Transverse colon (tissue), 4 donors: ENCODE results near the gene MYO7B. TPM values are rescaled to one million over a fixed set of nuclear protein-coding genes. Genes with fewer than 3 reads are reported as not detected.

Source experiments
- DNase-seq: peaks from one replicate; pipeline ENCODE4 v3.0.0-alpha.2; 2019
- H3K27ac ChIP-seq, 4 donors: fragments of 200-600 bp; sonication (generic); 2 replicates each; pipeline ENCODE4 v1.5.1; 2016 to 2018; ENCODE audit warnings: inconsistent platforms in 4 of 4
- H3K27me3 ChIP-seq: fragments of 200-600 bp; sonication (generic); 2 replicates; pipeline ENCODE4 v1.5.1; 2017; ENCODE audit warnings: inconsistent platforms
- H3K36me3 ChIP-seq, 4 donors: fragments of 200-600 bp; sonication (generic); 2 replicates each; pipeline ENCODE4 v1.5.1; 2017 to 2019; ENCODE audit warnings: inconsistent platforms in 4 of 4
- H3K4me1 ChIP-seq, 4 donors: fragments of 200-600 bp; sonication (generic); 2 replicates each; pipeline ENCODE4 v1.5.1; 2017 to 2020; ENCODE audit warnings: inconsistent platforms in 4 of 4
- H3K4me3 ChIP-seq, 4 donors: fragments of 200-600 bp; sonication (generic); 1 replicate in 1 of 4; 2 replicates in 3 of 4; pipeline versions ENCODE4 v1.5.1 to v1.6.1; 2017 to 2019; ENCODE audit warnings: inconsistent platforms in 4 of 4
- H3K9me3 ChIP-seq, 2 donors: fragments of 200-600 bp; sonication (generic); 2 replicates each; pipeline ENCODE4 v1.5.1; 2017 to 2019; ENCODE audit warnings: inconsistent platforms in 2 of 2
- CTCF ChIP-seq, 5 experiments: fragments of 200-600 bp in 3 of 5; fragments of 450-650 bp in 2 of 5; sonication (generic) in 3 of 5; IDR thresholded peaks; 1 replicate in 2 of 5; 2 replicates in 3 of 5; pipeline ENCODE4 v1.5.1; 2016 to 2017; ENCODE audit warnings: antibody characterized with exemption in 5 of 5, inconsistent platforms in 3 of 5, mild to moderate bottlenecking in 2 of 5, moderate library complexity in 1 of 5
- EP300 ChIP-seq: sonication (generic); formaldehyde crosslinking; IDR thresholded peaks from one replicate; pipeline ENCODE4 v1.6.1; 2017; ENCODE audit warnings: antibody characterized with exemption, low read depth
- POLR2A ChIP-seq: fragments of 450-650 bp; IDR thresholded peaks from one replicate; pipeline ENCODE4 v1.6.1; 2016; ENCODE audit warnings: antibody characterized with exemption, mild to moderate bottlenecking, moderate library complexity
- POLR2AphosphoS5 ChIP-seq, 3 donors: sonication (generic); formaldehyde crosslinking; IDR thresholded peaks; one replicate each; pipeline ENCODE4 v1.6.1; 2016; ENCODE audit warnings: antibody characterized with exemption in 3 of 3
- WGBS, 2 donors: methylation state at CpG; one replicate each; pipeline ENCODE4 v1.1.5; 2018; ENCODE audit warnings: low coverage in 1 of 2; 5-methylcytosine and 5-hydroxymethylcytosine counted together
- in situ Hi-C, 4 donors: fragments of 200-750 bp; cut with MboI; loops; one replicate each; pipeline versions ENCODE4 v1.15.0 to v1.15.1; 2017; ENCODE audit warnings: low sequenced_read_pairs in 3 of 4, low pct_ligation_motif_present in 1 of 4, low pct_unique_long_range_greater_than_20kb in 1 of 4
- intact Hi-C: fragments of 100-400 bp; cut with DNase I; formaldehyde crosslinking; loops from one replicate; pipeline ENCODE4 v1.15.1; 2023; ENCODE audit warnings: low total_unique reads
- total RNA-seq, 4 donors: library from RNA; depleted of rRNA; stranded (reverse); fragments of >200 nt; gene quantifications; one replicate each; pipeline ENCODE4 v1.1.0, GENCODE V29; 2016

The MYO7B gene
- total RNA-seq, 4 donors from 2014 or later = 242 to 637 (median 280) TPM

DNA sequence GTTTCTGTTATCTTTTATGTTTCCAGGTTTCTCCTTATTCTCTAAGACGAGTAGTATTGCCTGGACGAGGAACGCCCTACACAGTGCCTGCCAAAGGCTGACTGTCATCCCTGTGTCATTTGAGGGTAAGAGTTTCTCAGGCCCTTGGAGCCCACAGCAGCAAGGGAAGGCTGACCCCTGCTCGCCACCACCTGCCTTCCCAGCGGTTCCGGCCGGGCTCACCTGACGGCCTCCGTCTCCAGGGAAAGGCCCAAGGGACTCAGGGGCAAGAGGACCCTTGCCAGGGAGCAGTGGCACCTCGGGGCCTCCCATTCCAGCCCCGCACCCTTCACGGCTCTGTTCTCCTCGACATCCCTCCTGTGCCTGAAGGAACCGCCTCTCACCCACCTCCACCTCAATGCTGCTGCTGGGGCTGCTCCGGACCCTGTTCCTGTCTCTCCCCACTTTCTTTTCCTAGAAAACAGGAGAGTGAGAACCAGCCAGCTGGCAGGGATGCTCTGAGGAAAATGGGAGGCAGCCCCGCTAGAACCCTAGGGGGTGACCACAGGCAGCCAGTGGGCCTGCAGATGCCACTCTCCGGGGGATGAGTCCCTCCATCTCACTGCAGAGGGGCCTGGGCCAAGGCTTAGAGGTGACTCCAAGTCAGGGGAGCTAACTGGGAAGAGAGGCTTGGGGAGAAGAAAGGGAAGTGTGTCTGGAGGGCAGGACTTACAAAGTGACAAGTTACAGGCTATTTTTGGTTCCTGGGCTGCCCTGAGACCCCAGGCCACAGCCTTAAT, 138.0 kb downstream of the MYO7B start:
- in situ Hi-C loops = no loop called here
- Histone ChIP-seq H3K27ac (peak overlapping the region; percentile 84 to 95 (median 86)), H3K4me1 (peaks cover 5 to 25% (median 18%) of the 10 kb centered on the region in 4 donors), H3K27me3 (peaks cover 65% of the 10 kb centered on the region), H3K9me3 (no peaks in the 10 kb centered on the region), H3K4me3 (peak overlapping the region; percentile 42 to 77 (median 69)), H3K36me3 (no peaks in the 10 kb centered on the region)
- 67 to 74% methylated on average over 1 to 17 of the region's 17 CpGs for WGBS, 2 donors
- no peak for DNase-seq
- no peak for TF ChIP-seq CTCF (IDR thresholded peaks at IDR 0.05)
- no peak for TF ChIP-seq POLR2AphosphoS5 (IDR thresholded peaks at IDR 0.05)
- no peak for TF ChIP-seq EP300
- TF ChIP-seq POLR2A = no peak
- intact Hi-C loops = loop anchor here (2.0 kb wide), 1 partner anchor 19 kb away; no protein-coding TSS in a partner anchor

DNA sequence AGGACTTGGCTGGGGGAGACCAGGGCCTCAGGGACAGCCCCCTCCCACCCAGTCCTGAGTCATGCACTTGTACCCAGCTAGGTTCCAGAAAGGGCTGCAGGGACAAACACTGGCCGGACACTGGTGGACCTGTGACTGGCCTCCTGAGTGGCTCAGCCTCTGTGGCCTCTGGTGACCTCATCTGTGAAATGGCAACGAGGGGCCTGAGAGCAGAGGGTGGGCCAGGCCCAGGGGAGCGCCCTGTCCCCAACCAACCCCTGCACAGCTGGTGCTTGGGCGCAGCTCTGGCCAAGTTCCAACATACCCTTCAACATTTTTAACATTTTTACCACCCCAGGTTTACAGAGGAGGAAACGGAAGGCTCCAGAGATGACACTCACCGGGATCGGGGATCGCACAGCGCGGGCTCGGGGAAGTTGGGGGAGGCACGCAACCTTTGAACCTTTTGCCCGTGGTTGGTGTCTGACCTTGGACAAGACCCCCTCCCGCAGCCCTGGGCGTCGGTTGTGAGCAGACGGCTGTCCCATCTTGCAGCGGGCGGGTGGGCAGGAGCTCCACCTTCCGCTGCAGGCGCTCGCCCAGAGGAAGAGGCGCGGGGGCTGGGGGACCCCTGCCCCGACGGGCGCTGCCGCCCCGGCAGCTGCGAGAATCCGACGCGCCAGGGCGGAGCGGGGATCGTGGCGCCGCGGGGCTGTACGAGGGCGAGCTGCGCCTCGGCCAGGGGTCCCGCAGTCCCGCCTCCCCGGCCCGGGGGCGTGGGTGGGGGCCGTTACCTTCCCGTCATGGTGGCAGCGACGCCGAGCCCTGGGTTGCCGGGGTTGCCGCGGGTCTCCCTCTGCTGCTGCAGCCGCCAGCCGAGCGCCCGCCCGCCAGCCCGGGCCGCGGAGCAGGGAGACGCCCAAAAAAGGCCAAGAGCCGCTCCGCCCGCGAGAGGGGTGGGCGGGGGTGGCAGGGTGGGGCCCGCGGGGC, 139.0 kb downstream of the MYO7B start:
- H3K36me3 ChIP-seq = no peaks in the 10 kb centered on the region
- peak overlapping the region; percentile 42 to 77 (median 69) for H3K4me3 ChIP-seq
- DNase-seq = no peak
- H3K4me1 ChIP-seq = peaks cover 5 to 25% (median 16%) of the 10 kb centered on the region in 4 donors
- intact Hi-C loops = loop anchor here (2.0 kb wide), 1 partner anchor 20 kb away; no protein-coding TSS in a partner anchor
- in situ Hi-C loops = no loop called here
- 0 to 7% methylated on average over 4 to 34 of the region's 72 CpGs for WGBS, 2 donors
- H3K27ac ChIP-seq = peak overlapping the region; percentile 84 to 95 (median 86)
- H3K9me3 ChIP-seq = no peaks in the 10 kb centered on the region
- H3K27me3 ChIP-seq = peaks cover 56% of the 10 kb centered on the region
- TF ChIP-seq POLR2AphosphoS5 (IDR thresholded peaks at IDR 0.05) (peak in 1 of 3 donors; percentile 8), CTCF (IDR thresholded peaks at IDR 0.05) (no peak)

- Histone ChIP-seq H3K27me3 (peaks cover 52% of the 10 kb centered on the region), H3K27ac (peak within 1 kb of the TSS; percentile 84 to 95 (median 86)), H3K4me3 (peak within 1 kb of the TSS; percentile 42 to 77 (median 69)), H3K36me3 (no peaks in the 10 kb centered on the region), H3K4me1 (peaks cover 5 to 25% (median 16%) of the 10 kb centered on the region in 4 donors), H3K9me3 (no peaks in the 10 kb centered on the region)
- no peak for DNase-seq
- intact Hi-C loops = loop anchor here (2.0 kb wide), 1 partner anchor 21 kb away; no protein-coding TSS in a partner anchor
- in situ Hi-C loops = no loop called here
- WGBS, 2 donors = 7% methylated on average over 34 of the region's 56 CpGs; no CpG with 5 or more reads in 1 of the 2 donors
- peak in 1 of 5 experiments; percentile 8 for TF ChIP-seq CTCF (IDR thresholded peaks at IDR 0.05)
- TF ChIP-seq EP300 = no peak
- TF ChIP-seq POLR2AphosphoS5 (IDR thresholded peaks at IDR 0.05) = peak in 1 of 3 donors; percentile 33
- TF ChIP-seq POLR2A = no peak
Measured at GRCh38 chr2:127675331-127676261, 140.1 kb downstream of the MYO7B start, which contains the start of gene LIMS2. Gene LIMS2, minus strand, starts transcription at chr2:127675530. Its CDS starts 506 bp downstream, at chr2:127675024.
